Measurements from ENCODE around the gene GPC5. TPM values are rescaled to one million over a fixed set of nuclear protein-coding genes. Genes with fewer than 3 reads are reported as not detected.

The GPC5 gene
- total RNA-seq, 1 experiment from 2014 or later: 0.26 TPM

- TF ChIP-seq POLR2AphosphoS5 (IDR thresholded peaks at IDR 0.05; ENCODE audit: low read depth, low read length) (no peak), TCF7L2 (IDR thresholded peaks at IDR 0.05; ENCODE audit: low read depth, low read length) (no peak), SIN3A (IDR thresholded peaks at IDR 0.05; ENCODE audit: borderline replicate concordance, insufficient read depth, low read depth, low read length) (no peak), REST (IDR thresholded peaks at IDR 0.05; ENCODE audit: insufficient read depth in 1 of 2, low read depth in 2 of 2, low read length in 1 of 2) (no peak)
- TF ChIP-seq, protein P1, sequence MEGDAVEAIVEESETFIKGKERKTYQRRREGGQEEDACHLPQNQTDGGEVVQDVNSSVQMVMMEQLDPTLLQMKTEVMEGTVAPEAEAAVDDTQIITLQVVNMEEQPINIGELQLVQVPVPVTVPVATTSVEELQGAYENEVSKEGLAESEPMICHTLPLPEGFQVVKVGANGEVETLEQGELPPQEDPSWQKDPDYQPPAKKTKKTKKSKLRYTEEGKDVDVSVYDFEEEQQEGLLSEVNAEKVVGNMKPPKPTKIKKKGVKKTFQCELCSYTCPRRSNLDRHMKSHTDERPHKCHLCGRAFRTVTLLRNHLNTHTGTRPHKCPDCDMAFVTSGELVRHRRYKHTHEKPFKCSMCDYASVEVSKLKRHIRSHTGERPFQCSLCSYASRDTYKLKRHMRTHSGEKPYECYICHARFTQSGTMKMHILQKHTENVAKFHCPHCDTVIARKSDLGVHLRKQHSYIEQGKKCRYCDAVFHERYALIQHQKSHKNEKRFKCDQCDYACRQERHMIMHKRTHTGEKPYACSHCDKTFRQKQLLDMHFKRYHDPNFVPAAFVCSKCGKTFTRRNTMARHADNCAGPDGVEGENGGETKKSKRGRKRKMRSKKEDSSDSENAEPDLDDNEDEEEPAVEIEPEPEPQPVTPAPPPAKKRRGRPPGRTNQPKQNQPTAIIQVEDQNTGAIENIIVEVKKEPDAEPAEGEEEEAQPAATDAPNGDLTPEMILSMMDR (IDR thresholded peaks at IDR 0.05): no peak
- no peak overlapping the region for H3K4me3 ChIP-seq (ENCODE audit: low read depth in 2 of 2, low read length in 2 of 2)
- ChIA-PET POLR2A (no interaction called here), CTCF (no interaction called here)
- no peak for DNase-seq (ENCODE audit: low read depth, low spot score)
- in situ Hi-C loops (cut with HindIII; ENCODE audit: low pct_unique_long_range_greater_than_20kb, low sequenced_read_pairs): no loop called here
- no peaks in the 10 kb centered on the region for H3K36me3 ChIP-seq (ENCODE audit: control insufficient read depth, insufficient read depth, low read length)
- ATAC-seq: no peak
- no peak overlapping the region for H3K27ac ChIP-seq (ENCODE audit: low read length)
- no peaks in the 10 kb centered on the region for H3K4me1 ChIP-seq (ENCODE audit: control insufficient read depth, insufficient read depth, low read length)
- intact Hi-C loops (cut with micrococcal nuclease; ENCODE audit: unreplicated experiment): no loop called here
- no peaks in the 10 kb centered on the region for H3K27me3 ChIP-seq (ENCODE audit: control insufficient read depth, insufficient read depth, low read length)
- BruUV-seq (replicated peaks): no TSS peak
- no peaks in the 10 kb centered on the region for H3K9me3 ChIP-seq (ENCODE audit: control insufficient read depth, insufficient read depth, low read depth, low read length)
These were observed 1250.9 kb downstream of the GPC5 start for GRCh38 chr13:92649140-92649813.

DNA sequence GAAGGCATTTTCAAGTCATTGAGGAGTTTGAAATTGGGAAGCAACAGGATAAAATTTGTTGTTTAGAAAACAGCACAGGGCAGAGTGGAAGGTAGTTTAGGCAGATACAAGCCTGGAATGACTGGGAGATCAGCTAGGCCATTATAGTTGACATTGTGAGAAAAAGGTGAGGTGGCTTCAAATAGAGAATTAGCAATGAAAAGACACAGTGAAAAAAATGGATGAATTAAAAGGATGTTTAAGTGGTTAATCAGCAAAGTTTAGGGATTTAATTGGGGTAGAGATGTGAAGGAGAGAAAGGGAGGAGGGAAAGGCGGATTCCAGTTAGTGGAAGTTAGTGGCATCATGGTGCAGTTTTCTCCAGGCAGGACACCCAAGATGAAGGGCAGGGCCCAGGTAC, 1257.7 kb downstream of the GPC5 start:
- H3K9me3 ChIP-seq (ENCODE audit: control insufficient read depth, insufficient read depth, low read depth, low read length): no peaks in the 10 kb centered on the region
- H3K27ac ChIP-seq (ENCODE audit: low read length): no peak overlapping the region
- in situ Hi-C loops (cut with HindIII; ENCODE audit: low pct_unique_long_range_greater_than_20kb, low sequenced_read_pairs) (no loop called here), intact Hi-C loops (cut with micrococcal nuclease; ENCODE audit: unreplicated experiment) (no loop called here)
- H3K36me3 ChIP-seq (ENCODE audit: control insufficient read depth, insufficient read depth, low read length): no peaks in the 10 kb centered on the region
- no peaks in the 10 kb centered on the region for H3K27me3 ChIP-seq (ENCODE audit: control insufficient read depth, insufficient read depth, low read length)
- CTCF ChIA-PET: no interaction called here
- BruUV-seq (replicated peaks): no TSS peak
- TF ChIP-seq SIN3A (IDR thresholded peaks at IDR 0.05; ENCODE audit: borderline replicate concordance, insufficient read depth, low read depth, low read length) (no peak), TCF7L2 (IDR thresholded peaks at IDR 0.05; ENCODE audit: low read depth, low read length) (no peak), POLR2AphosphoS5 (IDR thresholded peaks at IDR 0.05; ENCODE audit: low read depth, low read length) (no peak), REST (IDR thresholded peaks at IDR 0.05; ENCODE audit: insufficient read depth in 1 of 2, low read depth in 2 of 2, low read length in 1 of 2) (no peak)
- TF ChIP-seq, protein P1 (IDR thresholded peaks at IDR 0.05): no peak
- DNase-seq (ENCODE audit: low read depth, low spot score) (no peak), ATAC-seq (no peak)
- no peaks in the 10 kb centered on the region for H3K4me1 ChIP-seq (ENCODE audit: control insufficient read depth, insufficient read depth, low read length)
- POLR2A ChIA-PET: no interaction called here
- H3K4me3 ChIP-seq (ENCODE audit: low read depth in 2 of 2, low read length in 2 of 2): no peak overlapping the region
